ENCODE measurements around the gene CREB5.
A peak's percentile ranks its signal among the peaks of the same experiment; 100 is the strongest.

The CREB5 gene

GRCh38 chr7:28411876-28412662 is at the start of gene CREB5:
Gene CREB5 (plus strand): TSS chr7:28412518. CDS start chr7:28412915, 397 bp downstream.
- POLR2A ChIA-PET: interaction anchor here (0.8 kb wide), 1 partner anchor 67 kb away, joined by 3 read pairs; no protein-coding TSS in a partner anchor
- TF ChIP-seq CTCF (IDR thresholded peaks at IDR 0.05; ENCODE audit: control extremely low read depth, extremely low read depth, low read depth, missing control alignments): peak; percentile 65
- CTCF ChIA-PET: interaction anchor here (0.7 to 3.9 kb wide), 16 partner anchors 9 to 444 kb away, joined by 3 to 12 read pairs (median 4); no protein-coding TSS in a partner anchor
- DNase-seq (ENCODE audit: extremely low spot score): no peak

GRCh38 chr7:28362812-28363211 is 49.5 kb upstream of the CREB5 start:
- ChIA-PET CTCF (interaction anchor here (1.1 to 4.2 kb wide), 12 partner anchors 10 to 744 kb away, joined by 3 to 20 read pairs (median 4); no protein-coding TSS in a partner anchor), POLR2A (no interaction called here)
- no peak for DNase-seq (ENCODE audit: extremely low spot score)
- TF ChIP-seq CTCF (IDR thresholded peaks at IDR 0.05; ENCODE audit: control extremely low read depth, extremely low read depth, low read depth, missing control alignments): no peak

- ChIA-PET POLR2A (no interaction called here), CTCF (interaction anchor here (1.0 to 4.2 kb wide), 3 partner anchors 10 to 16 kb away, joined by 3 to 20 read pairs (median 7); no protein-coding TSS in a partner anchor)
- TF ChIP-seq CTCF (IDR thresholded peaks at IDR 0.05; ENCODE audit: control extremely low read depth, extremely low read depth, low read depth, missing control alignments): no peak
- DNase-seq (ENCODE audit: extremely low spot score): no peak
Measured at GRCh38 chr7:28364082-28364481, 48.2 kb upstream of the CREB5 start.

- TF ChIP-seq CTCF (IDR thresholded peaks at IDR 0.05; ENCODE audit: control extremely low read depth, extremely low read depth, low read depth, missing control alignments): no peak
- POLR2A ChIA-PET: no interaction called here
- CTCF ChIA-PET: interaction anchor here (0.9 to 1.4 kb wide), 2 partner anchors 12 to 464 kb away, joined by 3 read pairs; no protein-coding TSS in a partner anchor
- DNase-seq (ENCODE audit: extremely low spot score): no peak
Measured at GRCh38 chr7:28369523-28369922, 42.8 kb upstream of the CREB5 start.

- no peak for DNase-seq (ENCODE audit: extremely low spot score)
- POLR2A ChIA-PET: no interaction called here
- CTCF ChIA-PET: interaction anchor here (0.9 to 1.4 kb wide), 4 partner anchors 10 to 75 kb away, joined by 3 to 5 read pairs (median 3); no protein-coding TSS in a partner anchor
- TF ChIP-seq CTCF (IDR thresholded peaks at IDR 0.05; ENCODE audit: control extremely low read depth, extremely low read depth, low read depth, missing control alignments): no peak
Measured at GRCh38 chr7:28371846-28372245, 40.5 kb upstream of the CREB5 start.

- DNase-seq (ENCODE audit: extremely low spot score): no peak
- TF ChIP-seq CTCF (IDR thresholded peaks at IDR 0.05; ENCODE audit: control extremely low read depth, extremely low read depth, low read depth, missing control alignments): no peak
- ChIA-PET POLR2A (no interaction called here), CTCF (interaction anchor here (2.4 kb wide), 1 partner anchor 14 kb away, joined by 15 read pairs; no protein-coding TSS in a partner anchor)
Measured at GRCh38 chr7:28373990-28374389, 38.3 kb upstream of the CREB5 start.
